Inflammatory macrophage (primary cell): Measurements from ENCODE around the gene SLC5A10.

ENCODE experiments used
- DNase-seq, 2 donors: peaks; one replicate each; pipeline ENCODE4 v3.0.0-alpha.2; 2020 to 2022

The SLC5A10 gene

DNA sequence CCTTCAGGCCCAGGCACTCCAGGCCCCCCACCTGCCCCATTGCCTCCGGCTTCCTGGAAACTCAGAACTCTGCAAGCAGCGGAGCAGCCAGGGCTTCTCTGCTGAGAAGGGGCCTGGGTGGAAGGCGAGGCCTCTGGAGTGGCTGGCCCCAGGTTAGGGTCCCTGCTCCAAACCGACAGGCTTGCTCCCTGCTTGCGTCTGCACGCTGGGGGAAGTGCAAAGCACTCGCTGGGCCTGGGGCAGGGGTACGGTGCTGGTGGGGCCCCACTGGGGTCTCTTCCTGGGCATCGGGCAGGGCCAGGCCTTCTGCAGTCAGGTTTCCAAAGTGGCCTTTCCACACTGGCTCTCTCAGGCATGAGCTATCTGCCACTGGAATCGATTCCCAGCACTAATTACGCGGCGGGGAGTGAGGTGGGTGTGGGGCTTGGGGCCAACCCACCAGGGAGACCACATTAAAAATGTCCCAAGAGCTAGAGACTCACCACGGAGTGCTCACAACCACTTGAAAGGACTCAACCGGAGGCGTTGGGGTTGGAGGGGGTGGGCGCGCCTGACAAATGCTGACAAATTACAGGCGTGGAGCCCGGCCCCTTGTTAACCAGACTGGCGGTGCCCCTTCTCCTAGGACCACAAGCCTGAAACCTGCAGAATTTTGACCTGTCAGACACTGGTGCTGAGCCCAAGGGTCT is 34.7 kb downstream of the SLC5A10 start:
- DNase-seq, result no peak

DNA sequence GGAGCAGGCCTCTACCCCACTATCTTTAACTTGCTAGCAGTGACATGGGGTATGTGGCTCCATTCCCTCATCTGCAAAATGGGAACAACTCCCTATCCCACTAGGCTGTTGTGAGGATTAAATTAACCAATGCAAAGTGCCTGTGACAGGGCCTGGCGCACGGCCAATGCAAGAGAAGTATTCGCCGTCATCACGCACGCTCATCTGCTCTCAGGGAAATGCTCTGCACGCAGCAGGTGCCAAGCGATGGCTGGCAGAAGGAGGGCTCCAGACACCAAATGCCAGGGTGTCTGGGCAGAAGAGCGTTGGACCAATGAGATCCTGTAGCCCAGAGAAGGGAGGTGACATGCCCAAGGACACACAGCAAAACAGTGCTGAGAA is 35.3 kb downstream of the SLC5A10 start:
- no peak for DNase-seq

DNA sequence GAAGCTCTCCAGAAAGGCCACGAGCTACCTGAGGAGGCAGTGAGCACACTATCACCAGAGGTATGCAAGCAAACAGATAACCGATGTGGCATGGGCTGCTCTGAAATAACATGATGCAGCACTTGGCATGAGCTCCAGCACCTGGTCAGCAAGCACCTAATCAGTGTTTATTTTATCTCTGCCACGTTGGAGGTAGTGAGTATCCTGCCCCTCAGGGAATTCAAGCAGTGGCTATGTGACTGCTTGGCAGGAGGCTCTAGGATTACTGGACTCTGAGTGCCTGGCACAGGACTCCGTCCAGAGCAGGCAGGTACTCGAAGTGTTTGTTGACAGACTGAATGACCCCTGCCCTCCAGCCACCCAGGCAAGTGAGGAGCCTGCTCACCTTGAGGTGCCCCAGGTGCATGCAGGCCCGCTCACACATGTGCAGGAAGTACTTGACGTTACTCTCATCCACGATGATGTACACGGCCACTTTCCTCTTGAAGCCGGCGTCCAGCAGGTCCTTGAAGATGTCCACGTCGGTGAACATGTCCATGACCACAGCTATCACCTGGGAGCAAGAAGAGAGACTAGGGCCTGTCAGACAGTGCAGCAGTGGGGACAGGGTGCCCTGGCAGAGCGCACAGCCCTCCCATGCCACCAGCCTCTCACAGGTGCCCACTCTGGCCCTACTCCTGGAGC is 36.0 kb downstream of the SLC5A10 start:
- no peak for DNase-seq

DNA sequence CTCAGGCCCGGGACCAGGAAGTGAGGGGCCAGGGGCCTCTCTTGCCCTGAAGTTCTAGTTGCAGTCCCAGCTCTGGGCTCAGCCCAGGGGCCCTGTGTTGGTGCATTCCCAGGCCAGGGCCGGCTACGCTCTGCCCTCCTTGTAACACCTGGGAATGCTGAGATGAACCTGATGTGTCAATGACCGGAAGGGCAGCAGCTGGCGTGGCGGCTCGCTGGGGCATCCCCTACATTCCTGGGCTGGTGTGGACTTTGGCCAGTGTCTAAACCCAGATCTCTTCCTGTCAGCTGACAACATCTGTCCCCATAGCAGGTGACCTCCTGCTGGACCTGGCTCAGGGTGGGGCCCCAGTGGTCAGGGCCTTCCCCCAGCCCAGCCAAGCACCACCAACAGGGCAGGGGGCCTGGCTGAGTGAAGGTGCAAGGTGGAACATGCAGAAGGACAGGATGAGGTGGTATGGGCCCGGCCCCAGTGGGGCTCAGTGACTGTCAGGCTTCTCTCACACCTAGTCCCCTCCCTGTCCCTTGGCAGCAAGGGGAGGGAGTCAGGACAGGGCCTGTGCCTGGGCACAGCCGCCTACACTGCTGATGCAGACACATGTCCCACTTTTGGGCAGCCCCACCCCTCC is 36.7 kb downstream of the SLC5A10 start:
- DNase-seq, result no peak

DNA sequence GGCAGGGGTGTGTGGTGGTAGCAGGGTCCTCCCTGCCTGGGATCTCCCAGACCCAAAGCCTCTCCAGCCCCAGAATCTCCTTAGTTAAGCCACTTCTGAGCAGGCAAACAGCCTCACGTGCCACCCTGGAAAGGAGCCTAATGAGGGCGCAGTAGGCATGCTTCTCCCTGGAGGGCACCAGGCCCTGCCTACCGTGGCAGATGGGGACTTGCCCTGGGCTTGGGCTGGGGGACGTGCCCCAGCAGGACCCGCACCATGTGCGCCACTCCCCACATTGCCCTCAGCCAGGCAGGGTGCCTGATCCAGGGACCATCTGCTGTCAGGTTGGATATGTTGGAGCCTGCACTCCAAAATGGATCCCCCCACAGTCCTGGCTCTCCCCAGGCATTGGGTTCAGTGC is 38.4 kb downstream of the SLC5A10 start:
- DNase-seq, result no peak

DNA sequence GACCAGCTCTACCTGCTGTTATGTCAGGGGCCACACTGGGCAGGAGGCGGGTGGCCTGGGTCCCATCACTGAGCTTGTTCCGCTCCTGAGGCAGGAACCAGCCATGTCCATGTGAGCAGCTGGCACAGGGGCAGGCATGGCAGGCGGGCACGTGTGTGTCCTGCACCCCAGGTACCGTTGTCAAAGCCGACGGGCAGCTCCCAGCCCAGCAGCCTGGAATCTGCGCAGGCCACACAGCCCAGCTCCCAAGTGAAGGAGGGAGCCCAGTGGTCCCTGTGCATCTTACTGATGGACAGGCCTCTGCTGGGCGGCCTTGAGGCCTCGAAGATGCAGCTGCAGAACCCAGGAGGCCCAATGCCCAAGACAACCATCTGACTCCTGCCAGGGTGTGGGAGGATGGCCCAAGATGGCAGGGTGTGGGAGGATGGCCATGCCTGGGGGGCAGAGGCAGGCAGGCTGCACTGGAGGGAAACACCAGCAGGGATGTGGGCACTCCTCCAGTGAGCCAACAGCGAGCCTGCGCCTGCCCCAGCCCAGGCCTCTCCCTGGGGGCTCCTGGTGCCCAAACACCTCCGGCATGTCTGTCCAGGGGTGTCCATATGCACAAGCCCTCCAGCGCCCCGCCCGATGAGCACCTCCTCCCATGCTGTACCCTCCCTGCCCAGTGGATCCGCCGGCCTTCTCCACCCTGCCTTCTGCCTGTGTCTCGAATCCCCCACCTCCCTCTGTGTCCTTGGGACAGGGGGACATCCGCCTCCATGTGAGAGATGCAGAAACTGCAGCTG is 39.8 kb downstream of the SLC5A10 start:
- no peak for DNase-seq

DNA sequence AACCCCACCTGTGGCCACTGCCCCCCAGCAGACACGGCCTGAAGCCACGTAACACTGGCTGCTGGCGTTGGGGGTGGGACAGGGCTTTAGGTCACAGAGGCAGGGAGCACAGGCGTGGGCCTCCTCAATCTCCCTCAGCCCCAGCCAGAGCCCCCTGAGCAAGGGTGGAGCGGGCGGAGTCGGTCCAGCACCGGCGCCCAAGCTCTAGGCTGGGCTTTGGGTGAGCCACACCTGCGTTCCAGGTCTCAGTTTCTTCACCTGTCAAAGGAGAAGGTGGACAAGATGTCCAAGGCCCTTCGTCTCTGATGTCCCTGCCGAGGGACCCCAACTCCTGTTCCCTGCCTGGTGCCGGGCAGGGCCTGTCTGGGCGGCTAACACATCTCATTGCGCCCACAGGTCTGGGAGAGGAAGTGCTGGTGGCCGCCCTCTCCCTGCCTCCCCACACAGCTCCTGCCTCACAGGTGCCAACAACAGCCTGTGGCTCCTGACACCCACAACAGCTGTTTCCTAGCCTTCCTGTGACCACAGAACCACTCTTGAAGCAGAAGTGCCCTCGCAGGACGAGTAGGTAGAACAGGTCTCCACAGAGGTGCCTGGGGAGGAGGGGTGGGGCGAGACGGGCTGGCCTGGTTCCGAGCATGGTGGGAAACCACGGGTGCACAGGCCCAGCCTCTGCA is 40.6 kb downstream of the SLC5A10 start:
- DNase-seq, result no peak

DNA sequence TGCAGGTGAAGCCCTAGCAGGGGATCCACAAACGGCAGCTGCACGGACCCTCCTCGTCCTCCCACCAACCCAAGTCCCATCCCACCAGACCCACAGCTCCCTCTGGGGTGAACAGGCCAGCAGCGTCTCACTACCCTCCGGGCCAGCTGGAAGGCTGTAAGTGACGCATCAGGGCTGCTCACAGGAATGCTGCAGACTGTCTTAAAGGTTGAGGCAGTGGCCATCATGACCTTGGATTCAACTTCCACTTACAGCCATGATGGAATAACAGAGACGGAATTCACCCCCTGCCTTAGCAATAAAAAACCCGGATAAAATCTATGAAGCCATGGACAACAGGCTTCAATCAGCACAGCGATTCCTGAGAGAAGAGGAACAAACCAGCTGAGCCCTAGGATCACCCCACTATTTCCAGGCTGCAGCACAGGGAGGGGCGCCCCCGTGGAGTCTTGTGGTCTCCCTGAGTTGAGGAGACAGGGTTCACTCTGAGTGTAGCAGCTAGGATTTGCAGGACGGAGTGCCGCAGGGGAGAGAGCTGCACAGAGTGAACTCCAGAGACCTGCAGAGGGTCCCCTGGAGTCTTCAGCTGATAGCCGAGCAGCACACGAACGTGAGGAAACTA is 42.1 kb downstream of the SLC5A10 start:
- DNase-seq, result no peak

DNA sequence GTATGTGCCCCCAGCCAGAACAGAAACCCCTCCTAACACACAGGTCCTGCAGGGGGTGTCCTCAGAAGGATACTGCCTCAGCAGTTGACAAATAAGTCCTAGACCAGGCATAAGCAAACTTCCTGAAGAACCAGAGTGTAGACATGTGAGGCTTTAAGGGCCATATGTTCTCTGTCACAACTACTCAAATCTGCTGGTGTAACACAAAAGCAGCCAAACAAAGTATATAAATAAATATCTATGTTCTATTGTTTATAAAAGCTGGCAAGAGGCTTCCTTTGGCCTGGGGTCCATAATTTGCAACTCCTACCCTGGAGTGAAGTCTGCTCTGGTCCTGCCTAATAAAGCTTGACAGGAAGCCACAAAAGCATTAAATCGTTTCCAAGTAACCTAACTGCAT is 42.7 kb downstream of the SLC5A10 start:
- no peak for DNase-seq

DNA sequence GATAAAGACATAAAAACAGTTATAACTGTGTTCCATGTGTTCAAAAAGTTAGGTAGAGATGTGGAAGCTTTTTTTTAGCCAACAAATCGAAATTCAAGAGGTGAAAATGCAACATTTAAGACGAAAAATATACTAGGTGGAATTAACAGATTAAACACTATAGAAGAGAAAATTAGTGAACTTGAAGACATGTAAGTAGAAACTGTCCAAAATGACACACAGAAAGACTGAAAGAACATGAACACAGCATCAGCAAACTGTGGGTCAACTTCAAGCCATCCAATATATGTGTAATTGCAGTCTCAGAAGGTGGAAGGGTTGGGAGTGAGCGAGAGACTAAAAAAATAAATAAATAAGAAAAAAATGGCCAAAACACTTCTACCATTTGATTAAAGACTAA is 43.3 kb downstream of the SLC5A10 start:
- DNase-seq, result no peak

DNA sequence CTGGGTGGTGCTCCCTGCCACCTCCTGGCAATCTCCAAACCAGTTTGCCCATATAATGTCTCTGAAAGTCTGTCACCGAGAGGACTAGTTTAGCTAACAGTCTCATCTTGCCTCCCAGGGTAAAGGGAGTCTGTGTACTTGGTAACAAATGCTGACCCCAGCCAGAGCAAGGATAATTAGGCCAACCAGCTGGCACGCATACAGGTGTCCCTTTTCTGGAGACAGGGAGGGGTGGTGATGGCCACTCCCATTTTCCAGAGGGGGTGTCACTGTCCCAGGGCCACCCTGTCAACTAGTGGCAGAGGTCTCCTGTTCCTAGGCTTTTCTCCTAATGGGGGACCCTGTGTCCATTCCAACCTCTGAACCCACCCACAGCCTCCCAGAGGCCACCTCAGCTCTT is 44.5 kb downstream of the SLC5A10 start:
- DNase-seq, result no peak

DNA sequence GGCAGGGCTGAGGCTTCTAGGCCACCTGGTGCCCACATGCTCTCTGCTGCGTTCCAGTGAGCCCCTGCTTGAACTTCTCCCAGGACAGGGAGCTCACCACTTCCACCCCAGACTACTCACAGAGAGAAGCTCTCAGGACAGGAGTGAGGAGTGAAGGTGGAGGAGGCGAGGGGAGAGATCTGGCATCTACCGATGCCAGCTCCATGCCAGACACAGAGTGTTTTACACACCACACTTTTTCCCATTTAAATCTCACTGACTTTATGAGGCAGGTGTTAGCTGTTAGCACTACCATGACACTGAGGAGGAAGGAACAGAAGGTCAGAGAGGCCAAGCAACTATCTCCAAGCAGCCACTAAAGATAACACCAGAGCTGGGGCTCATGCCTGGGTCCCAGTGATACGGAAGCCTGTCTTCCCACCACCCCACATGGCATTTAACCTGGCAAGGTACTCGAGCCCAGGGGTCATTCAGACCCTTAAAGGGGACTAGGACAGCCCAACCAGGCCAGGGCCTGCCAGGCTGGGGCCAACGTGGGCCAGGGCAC is 45.8 kb downstream of the SLC5A10 start:
- DNase-seq, result no peak

DNA sequence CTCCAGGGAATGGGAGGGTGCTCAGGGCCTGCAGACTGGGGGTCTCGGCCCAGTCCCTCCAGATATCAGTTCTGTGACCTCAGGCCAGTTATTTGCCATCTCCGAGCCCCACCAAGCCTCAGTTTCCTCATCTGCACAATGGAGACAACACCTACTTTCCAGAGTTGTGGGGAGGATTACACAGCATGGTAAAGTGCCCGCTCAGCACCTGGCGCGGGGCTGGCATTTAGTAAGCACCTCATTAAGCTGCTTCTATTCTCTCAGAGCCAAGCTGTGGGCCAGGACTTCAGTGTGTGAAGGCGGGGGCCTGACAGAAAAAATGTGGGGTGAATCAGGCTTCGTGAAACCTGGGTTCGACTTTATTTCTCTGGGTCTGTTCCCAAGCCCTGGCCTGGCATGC is 47.4 kb downstream of the SLC5A10 start:
- no peak for DNase-seq

DNA sequence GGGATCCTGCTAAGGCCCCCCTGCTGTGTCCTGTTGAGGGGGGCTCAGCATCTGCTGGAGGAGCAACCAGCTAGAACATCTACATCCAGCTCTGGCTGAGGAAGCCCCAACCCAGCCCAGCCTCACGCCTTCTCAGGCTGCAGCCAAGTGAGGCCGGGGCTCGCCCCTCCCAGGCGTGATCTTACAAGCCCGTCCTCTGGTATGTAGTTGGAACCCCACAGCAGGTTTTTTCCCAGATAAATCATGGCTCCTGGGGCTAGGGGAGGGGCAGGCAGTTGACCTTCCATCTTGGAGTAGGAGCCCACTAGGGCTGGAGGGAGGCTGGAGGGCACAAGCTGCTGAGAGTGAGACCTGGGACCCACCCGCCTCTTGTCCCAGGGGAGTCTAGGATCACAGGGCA is 47.9 kb downstream of the SLC5A10 start:
- no peak for DNase-seq

DNA sequence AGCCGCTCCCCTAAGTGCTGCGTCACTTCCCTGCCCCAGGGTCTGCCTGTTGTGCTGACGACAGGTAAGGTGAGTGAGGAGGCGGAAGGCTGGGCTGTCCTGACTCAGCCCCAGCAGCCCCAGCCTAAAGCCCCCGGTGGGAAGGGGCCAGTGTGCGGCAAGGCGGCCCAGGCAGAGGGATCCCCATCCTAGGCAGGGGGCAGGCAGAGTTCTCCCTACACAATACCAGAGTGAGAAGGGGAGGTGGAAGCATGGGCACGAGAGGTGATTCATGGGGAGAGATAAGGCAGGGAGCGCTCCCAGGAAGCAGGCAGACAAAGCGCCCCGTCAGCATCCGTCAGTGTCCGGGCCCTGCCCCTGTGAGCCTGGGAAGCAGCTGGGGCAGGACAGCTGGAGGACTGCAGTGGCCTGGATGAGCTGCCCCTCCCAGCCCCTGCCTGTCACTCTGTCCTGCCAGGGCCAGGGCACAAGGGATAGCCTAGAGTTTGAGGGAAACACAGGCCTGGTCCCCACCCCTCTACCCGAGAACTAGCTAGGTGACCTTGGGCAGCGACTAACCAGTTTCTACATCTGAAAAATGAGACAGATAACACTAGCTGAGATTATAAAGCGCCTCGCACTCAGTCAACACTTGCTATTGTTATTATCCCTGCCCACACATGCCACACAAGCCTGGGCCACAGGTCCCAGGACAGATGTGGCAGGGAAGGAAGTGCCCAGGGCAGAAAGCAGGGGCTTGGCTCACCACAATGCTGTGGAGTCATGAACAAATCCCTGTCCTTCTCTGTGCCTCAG is 48.8 kb downstream of the SLC5A10 start:
- DNase-seq, result no peak

DNA sequence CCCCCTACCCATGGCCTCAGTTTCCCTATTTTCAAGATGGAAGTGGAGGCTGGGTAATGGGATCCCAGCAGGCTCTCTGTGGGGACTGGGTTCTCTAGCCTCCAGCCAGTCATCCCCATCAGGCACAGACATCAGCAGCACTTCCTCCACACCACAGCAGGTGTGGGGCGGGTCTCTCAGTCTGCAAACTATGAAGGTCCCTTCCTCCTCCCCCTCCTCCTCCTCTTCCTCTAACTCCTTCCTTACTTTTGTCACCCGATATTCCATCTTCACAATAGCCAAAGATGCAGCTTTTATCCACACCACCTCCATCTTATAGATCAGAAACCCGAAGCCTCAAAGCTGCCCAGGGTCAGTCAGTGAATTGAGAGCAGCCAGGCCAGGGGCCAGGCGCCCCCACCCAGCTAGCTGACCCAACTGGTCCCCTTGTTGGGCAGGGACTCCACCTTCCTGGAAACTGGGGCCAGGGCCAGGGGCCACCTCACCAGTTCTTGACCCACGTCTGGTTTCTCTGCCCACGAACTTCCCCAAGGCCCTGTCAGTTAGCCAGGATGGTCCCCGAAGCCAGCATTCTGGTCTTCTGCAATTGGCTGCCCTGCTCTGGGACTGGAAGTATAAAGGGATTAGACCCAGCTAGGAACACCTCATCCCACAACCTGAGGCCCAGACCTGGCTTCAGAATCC is 50.1 kb downstream of the SLC5A10 start:
- DNase-seq, result peak in 1 of 2 donors; percentile 36

DNA sequence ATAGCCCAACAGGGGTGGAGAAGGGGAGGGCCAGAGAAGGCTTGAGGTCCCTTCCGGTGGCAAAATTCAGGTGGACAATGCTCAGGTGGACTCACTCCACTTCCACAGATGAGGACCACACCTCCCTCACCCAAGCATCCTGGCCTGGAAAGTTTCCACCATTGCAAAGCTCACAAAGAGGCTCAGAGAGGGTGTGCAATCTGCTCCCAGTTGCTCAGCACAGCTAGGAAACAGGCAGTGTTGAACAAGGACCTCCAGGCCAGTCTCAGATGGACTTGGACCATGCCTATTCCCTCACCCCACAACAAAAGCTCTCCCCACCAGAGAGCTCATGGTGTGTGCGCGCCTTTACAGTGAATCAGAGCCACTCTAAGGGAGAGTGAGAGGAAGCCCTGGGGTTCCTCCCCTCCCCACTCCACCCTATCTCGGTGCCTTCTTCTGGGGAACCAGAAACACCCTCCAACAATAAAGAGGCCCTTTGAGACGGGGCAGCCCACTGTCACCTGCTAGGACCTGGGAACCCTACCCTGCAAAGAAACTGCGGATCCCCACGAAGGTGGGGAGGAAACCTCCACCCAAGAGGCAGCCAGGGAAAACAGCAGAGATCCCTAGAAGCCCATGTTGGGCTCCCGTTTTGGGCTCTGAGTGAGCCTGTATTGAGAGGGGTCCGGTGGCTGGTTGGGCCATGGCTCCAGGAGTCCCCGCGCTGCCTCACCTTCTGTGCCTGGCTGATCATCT is 51.0 kb downstream of the SLC5A10 start:
- DNase-seq, result peak in 1 of 2 donors; percentile 19

DNA sequence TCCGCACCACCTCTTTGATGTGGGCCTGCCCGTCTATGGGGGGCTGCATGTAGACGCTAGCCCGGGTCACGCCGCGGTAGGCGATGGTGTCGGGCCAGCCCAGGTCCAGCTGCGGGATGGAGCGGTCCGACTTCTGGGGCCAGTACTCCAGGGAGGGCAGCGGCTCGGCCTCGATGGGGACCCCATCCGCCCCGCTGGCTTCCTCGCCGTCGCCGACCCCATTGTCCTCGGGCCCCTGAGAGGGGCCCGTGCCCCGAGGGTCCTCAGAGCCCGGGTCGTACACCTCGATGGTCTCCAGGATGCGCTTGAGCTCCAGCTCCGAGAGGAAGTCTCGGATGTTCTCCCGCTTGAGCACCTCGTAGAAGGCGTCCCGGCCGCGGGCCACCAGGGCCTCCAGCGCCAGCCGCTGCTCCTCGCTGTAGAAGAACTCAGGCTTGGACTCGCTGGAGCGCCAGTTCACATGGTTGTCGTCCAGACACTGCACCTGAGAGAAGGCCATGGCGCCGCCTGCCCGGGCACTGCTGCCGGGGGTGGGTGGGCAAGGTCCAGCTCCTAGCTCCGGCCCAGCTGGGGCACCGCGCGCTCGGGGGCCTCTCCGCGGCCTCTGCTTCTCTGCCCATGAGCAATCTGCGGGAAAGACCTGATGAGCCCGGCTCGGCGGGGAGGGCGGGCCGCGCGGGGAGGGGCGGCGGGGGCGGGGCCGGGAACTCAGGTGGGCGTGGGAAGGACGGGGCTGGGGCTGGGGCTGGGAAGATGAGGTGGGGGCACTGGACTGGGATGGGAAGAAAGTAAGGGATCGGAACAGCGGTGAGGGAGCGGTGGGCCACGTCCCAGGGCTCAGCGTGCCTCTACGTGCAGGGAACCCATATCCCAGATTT is 51.8 kb downstream of the SLC5A10 start:
- DNase-seq, result peak in 1 of 2 donors; percentile 6
